RWPE2 (cell line): ENCODE results near the gene NPC2.

ENCODE experiments used
- ATAC-seq: fragments of 200-7000 bp; cut with Tn5 transposase; 3 replicates; pipeline ENCODE4 v1.9.1; 2021; ENCODE audit warnings: low read depth
- DNase-seq: peaks from one replicate; pipeline ENCODE4 v3.0.0-alpha.2; 2020; ENCODE audit warnings: low spot score
- H3K27ac ChIP-seq: fragments of 450-650 bp; 2 replicates; pipeline ENCODE4 v1.5.1; 2017; ENCODE audit warnings: mild to moderate bottlenecking; ENCODE audit not compliant: poor library complexity, severe bottlenecking
- H3K27me3 ChIP-seq: fragments of 250-450 bp; sonication (Bioruptor Pico); 2 replicates; pipeline ENCODE4 v1.5.1; 2021; ENCODE audit warnings: mild to moderate bottlenecking, moderate library complexity; ENCODE audit not compliant: insufficient read depth, poor library complexity, severe bottlenecking
- H3K36me3 ChIP-seq: fragments of 250-450 bp; sonication (Bioruptor Pico); 2 replicates; pipeline ENCODE4 v1.5.1; 2020; ENCODE audit warnings: low read depth, mild to moderate bottlenecking, moderate library complexity
- H3K4me1 ChIP-seq: fragments of 250-450 bp; sonication (Bioruptor Pico); 2 replicates; pipeline ENCODE4 v1.5.1; 2021; ENCODE audit warnings: mild to moderate bottlenecking, moderate library complexity; ENCODE audit not compliant: insufficient read depth, poor library complexity, severe bottlenecking
- H3K4me3 ChIP-seq: fragments of 250-450 bp; sonication (Bioruptor Pico); 2 replicates; pipeline ENCODE4 v1.5.1; 2021; ENCODE audit warnings: mild to moderate bottlenecking, moderate library complexity; ENCODE audit not compliant: severe bottlenecking
- H3K9me3 ChIP-seq: fragments of 250-450 bp; sonication (Bioruptor Pico); 2 replicates; pipeline ENCODE4 v1.5.1; 2021; ENCODE audit warnings: mild to moderate bottlenecking, moderate library complexity; ENCODE audit not compliant: severe bottlenecking
- CTCF ChIP-seq: fragments of 450-650 bp; IDR thresholded peaks from one replicate; pipeline ENCODE4 v1.5.1; 2017; ENCODE audit warnings: mild to moderate bottlenecking, moderate library complexity; ENCODE audit not compliant: poor library complexity, severe bottlenecking

Gene NPC2

GRCh38 chr14:74491956-74492775 lies 939 bp downstream of the NPC2 start:
- Histone ChIP-seq H3K4me1 (peaks cover 58% of the 10 kb centered on the region), H3K9me3 (no peaks in the 10 kb centered on the region), H3K27ac (peak overlapping the region; percentile 52), H3K4me3 (peak overlapping the region; percentile 96), H3K36me3 (peaks cover 42% of the 10 kb centered on the region), H3K27me3 (no peaks in the 10 kb centered on the region)
- DNase-seq, result no peak
- TF ChIP-seq CTCF, result peak; percentile 79
- 0 out of 3 replicates have a peak, but pooled peaks have one; percentile 5 for ATAC-seq

GRCh38 chr14:74490486-74490885 lies 2.6 kb downstream of the NPC2 start:
- ATAC-seq, result no peak
- Histone ChIP-seq H3K27me3 (no peaks in the 10 kb centered on the region), H3K4me3 (no peak overlapping the region), H3K27ac (peak overlapping the region; percentile 65), H3K4me1 (peaks cover 68% of the 10 kb centered on the region), H3K9me3 (no peaks in the 10 kb centered on the region), H3K36me3 (peaks cover 46% of the 10 kb centered on the region)
- no peak for DNase-seq
- no peak for TF ChIP-seq CTCF

GRCh38 chr14:74488786-74489397 lies 4.2 kb downstream of the NPC2 start:
- no peak for DNase-seq
- Histone ChIP-seq H3K4me1 (peaks cover 57% of the 10 kb centered on the region), H3K4me3 (no peak overlapping the region), H3K9me3 (no peaks in the 10 kb centered on the region), H3K27ac (peak overlapping the region; percentile 65), H3K36me3 (peaks cover 51% of the 10 kb centered on the region), H3K27me3 (no peaks in the 10 kb centered on the region)
- ATAC-seq, result peak; percentile 24
- no peak for TF ChIP-seq CTCF

- no peak overlapping the region for H3K4me3 ChIP-seq
- H3K27me3 ChIP-seq, result no peaks in the 10 kb centered on the region
- H3K9me3 ChIP-seq, result no peaks in the 10 kb centered on the region
- H3K36me3 ChIP-seq, result peaks cover 73% of the 10 kb centered on the region
- H3K4me1 ChIP-seq, result peaks cover 51% of the 10 kb centered on the region
- no peak for ATAC-seq
- TF ChIP-seq CTCF, result no peak
- no peak overlapping the region for H3K27ac ChIP-seq
- no peak for DNase-seq
These were observed 6.9 kb downstream of the NPC2 start for GRCh38 chr14:74486164-74486563.

- H3K27me3 ChIP-seq, result no peaks in the 10 kb centered on the region
- TF ChIP-seq CTCF, result no peak
- H3K36me3 ChIP-seq, result peaks cover 95% of the 10 kb centered on the region
- H3K9me3 ChIP-seq, result no peaks in the 10 kb centered on the region
- DNase-seq (no peak), ATAC-seq (no peak)
- H3K27ac ChIP-seq, result no peak overlapping the region
- H3K4me3 ChIP-seq, result no peak overlapping the region
- peaks cover 23% of the 10 kb centered on the region for H3K4me1 ChIP-seq
These were observed 9.8 kb downstream of the NPC2 start for GRCh38 chr14:74483321-74483720.
